GM12892 (cell line): ENCODE results near the gene CMIP.
"Not testable (repeated sequence)": the region's sequence is repeated elsewhere in the genome, so short reads cannot be mapped to it uniquely, and the experiment has no call there.

ENCODE experiments used
- POLR2A ChIP-seq: IDR thresholded peaks from 2 replicates; pipeline ENCODE4 v1.6.1; 2011; ENCODE audit warnings: low read depth, low read length, control low read depth
- TAF1 ChIP-seq: IDR thresholded peaks from 2 replicates; pipeline ENCODE4 v1.6.1; 2011; ENCODE audit warnings: low read depth, mild to moderate bottlenecking, control low read depth, low read length, borderline replicate concordance

DNA sequence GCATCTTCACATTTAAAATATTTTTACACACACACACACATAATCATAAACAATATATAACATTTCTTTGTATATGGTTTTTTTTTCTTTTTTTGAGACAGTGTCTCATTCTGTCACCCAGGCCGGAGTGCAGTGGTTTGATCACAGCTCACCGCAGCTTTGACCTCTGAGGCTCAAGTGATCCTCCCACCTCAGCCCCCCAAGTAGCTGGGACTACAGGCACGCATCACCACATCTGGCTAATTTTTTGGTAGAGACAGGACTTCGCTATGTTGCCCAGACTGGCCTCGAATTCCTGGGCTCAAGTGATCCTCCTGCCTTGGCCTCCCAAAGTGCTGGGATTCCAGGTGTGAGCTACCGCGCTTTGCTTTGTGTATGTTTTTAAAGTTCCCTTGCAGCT, 78.2 kb downstream of the CMIP start:
- not testable (repeated sequence) for TF ChIP-seq POLR2A, TAF1
